WTC11 (cell line): ENCODE measurements around the gene RGL3. TPM values are rescaled to one million over a fixed set of nuclear protein-coding genes. Genes with fewer than 3 reads are reported as not detected.

Experiments used
- ATAC-seq: fragments of 200-7000 bp; cut with Tn5 transposase; 2 replicates; pipeline ENCODE4 v1.10.0; 2021; ENCODE audit warnings: mild to moderate bottlenecking, moderate library complexity
- CTCF ChIA-PET: fragments of 300-600 bp; sonication (Branson Sonifier 250); formaldehyde crosslinking; loops from one replicate; lab custom pipeline; 2021; ENCODE audit warnings: antibody characterized with exemption; lab: Charles Lee
- POLR2A ChIA-PET: fragments of 350-600 bp; sonication (Branson Sonifier 250); formaldehyde crosslinking; loops from one replicate; lab custom pipeline; 2021; ENCODE audit warnings: antibody characterized with exemption; lab: Charles Lee
- DNase-seq: peaks from one replicate; pipeline ENCODE4 v3.0.0; 2021; ENCODE audit warnings: low spot score
- H3K27ac Mint-ChIP-seq: 2 replicates; pipeline ENCODE4 v1.8.0; 2021; ENCODE audit warnings: mixed read lengths
- H3K27me3 Mint-ChIP-seq: 2 replicates; pipeline ENCODE4 v1.8.0; 2021; ENCODE audit warnings: low read depth, mild to moderate bottlenecking, moderate library complexity, mixed read lengths
- H3K36me3 Mint-ChIP-seq: 2 replicates; pipeline ENCODE4 v1.8.0; 2021; ENCODE audit warnings: mixed read lengths
- H3K4me1 Mint-ChIP-seq: 2 replicates; pipeline ENCODE4 v1.8.0; 2022; ENCODE audit warnings: mixed read lengths
- H3K4me3 Mint-ChIP-seq: 2 replicates; pipeline ENCODE4 v1.8.0; 2021; ENCODE audit warnings: mild to moderate bottlenecking, moderate library complexity, mixed read lengths
- H3K9me3 Mint-ChIP-seq: 2 replicates; pipeline ENCODE4 v1.8.0; 2021; ENCODE audit warnings: mixed read lengths
- CBFB ChIP-seq: sonication (generic); formaldehyde crosslinking; IDR thresholded peaks from 2 replicates; pipeline ENCODE4 v1.8.1; 2022; ENCODE audit warnings: mild to moderate bottlenecking, low read depth, missing genetic modification reagents
- ELF4 ChIP-seq: sonication (generic); formaldehyde crosslinking; IDR thresholded peaks from 2 replicates; pipeline ENCODE4 v1.8.1; 2022; ENCODE audit warnings: low read depth, mild to moderate bottlenecking, moderate library complexity, missing genetic modification reagents
- FOXJ3 ChIP-seq: sonication (generic); formaldehyde crosslinking; IDR thresholded peaks from 2 replicates; pipeline ENCODE4 v1.9.0; 2021; ENCODE audit warnings: missing genetic modification reagents, mild to moderate bottlenecking, borderline replicate concordance
- GABPB1 ChIP-seq: sonication (generic); formaldehyde crosslinking; IDR thresholded peaks from 2 replicates; pipeline ENCODE4 v1.8.1; 2023; ENCODE audit warnings: mild to moderate bottlenecking, missing genetic modification reagents
- KAT7 ChIP-seq: sonication (generic); formaldehyde crosslinking; IDR thresholded peaks from 2 replicates; pipeline ENCODE4 v1.8.1; 2023; ENCODE audit warnings: missing genetic modification reagents, mild to moderate bottlenecking, borderline replicate concordance
- MYBL2 ChIP-seq: sonication (generic); formaldehyde crosslinking; IDR thresholded peaks from 2 replicates; pipeline ENCODE4 v1.8.1; 2023; ENCODE audit warnings: mild to moderate bottlenecking, moderate library complexity, missing genetic modification reagents
- NR1H2 ChIP-seq: sonication (generic); formaldehyde crosslinking; IDR thresholded peaks from 2 replicates; pipeline ENCODE4 v1.9.0; 2021; ENCODE audit warnings: mild to moderate bottlenecking, moderate library complexity, missing genetic modification reagents
- NR3C1 ChIP-seq: sonication (generic); formaldehyde crosslinking; conservative IDR thresholded peaks from 2 replicates; pipeline ENCODE4 v1.8.1; 2023; ENCODE audit warnings: low read depth, mild to moderate bottlenecking, missing genetic modification reagents
- OVOL2 ChIP-seq: fragments of 250-450 bp; sonication (Bioruptor Pico); IDR thresholded peaks from 2 replicates; pipeline ENCODE4 v1.9.0; 2021; ENCODE audit warnings: mild to moderate bottlenecking, borderline replicate concordance
- RORB ChIP-seq: fragments of 250-450 bp; sonication (Bioruptor Pico); IDR thresholded peaks from 2 replicates; pipeline ENCODE4 v1.9.0; 2021; ENCODE audit warnings: mild to moderate bottlenecking
- SMAD3 ChIP-seq: sonication (generic); formaldehyde crosslinking; IDR thresholded peaks from 2 replicates; pipeline ENCODE4 v1.8.0; 2022; ENCODE audit warnings: missing genetic modification reagents, mild to moderate bottlenecking, borderline replicate concordance
- TEAD4 ChIP-seq: sonication (generic); formaldehyde crosslinking; IDR thresholded peaks from 2 replicates; pipeline ENCODE4 v1.8.0; 2022; ENCODE audit warnings: mild to moderate bottlenecking, missing genetic modification reagents
- TP53 ChIP-seq: sonication (generic); formaldehyde crosslinking; IDR thresholded peaks from 2 replicates; pipeline ENCODE4 v1.8.1; 2023; ENCODE audit warnings: mild to moderate bottlenecking, missing genetic modification reagents
- ZNF263 ChIP-seq: sonication (generic); formaldehyde crosslinking; IDR thresholded peaks from 2 replicates; pipeline ENCODE4 v1.8.1; 2022; ENCODE audit warnings: low read depth, mild to moderate bottlenecking, moderate library complexity, missing genetic modification reagents
- ZNF317 ChIP-seq: sonication (generic); formaldehyde crosslinking; IDR thresholded peaks from 2 replicates; pipeline ENCODE4 v1.8.1; 2023; ENCODE audit warnings: low read depth, mild to moderate bottlenecking, moderate library complexity, missing genetic modification reagents, borderline replicate concordance
- ZNF396 ChIP-seq: fragments of 250-450 bp; sonication (Bioruptor Pico); IDR thresholded peaks from 2 replicates; pipeline ENCODE4 v1.8.0; 2021; ENCODE audit warnings: mild to moderate bottlenecking, moderate library complexity, borderline replicate concordance
- ZNF423 ChIP-seq: fragments of 250-450 bp; sonication (Bioruptor Pico); IDR thresholded peaks from 2 replicates; pipeline ENCODE4 v2.1.2; 2022; ENCODE audit warnings: mild to moderate bottlenecking, moderate library complexity
- ZNF671 ChIP-seq: fragments of 250-450 bp; sonication (Bioruptor Pico); IDR thresholded peaks from 2 replicates; pipeline ENCODE4 v1.8.0; 2021; ENCODE audit warnings: mild to moderate bottlenecking
- total RNA-seq: library from RNA; stranded (reverse); gene quantifications from 3 replicates; pipeline ENCODE4 v1.2.3, GENCODE V29; 2021
- TF ChIP-seq, protein P1 (sequence below): sonication (generic); formaldehyde crosslinking; IDR thresholded peaks from 2 replicates; pipeline ENCODE4 v1.8.1; 2023; ENCODE audit warnings: mild to moderate bottlenecking, missing genetic modification reagents, moderate library complexity
- TF ChIP-seq, protein P2 (sequence below): sonication (generic); formaldehyde crosslinking; IDR thresholded peaks from 2 replicates; pipeline ENCODE4 v1.8.1; 2022; ENCODE audit warnings: missing genetic modification reagents, borderline replicate concordance
- TF ChIP-seq, protein P3 (sequence below): fragments of 250-450 bp; sonication (Bioruptor Pico); IDR thresholded peaks from 2 replicates; pipeline ENCODE4 v1.9.0; 2021; ENCODE audit warnings: mild to moderate bottlenecking
- TF ChIP-seq, protein P4 (sequence below): sonication (generic); formaldehyde crosslinking; IDR thresholded peaks from 2 replicates; pipeline ENCODE4 v1.8.1; 2023; ENCODE audit warnings: mild to moderate bottlenecking, missing genetic modification reagents, moderate library complexity
- TF ChIP-seq, protein P5 (sequence below): sonication (generic); formaldehyde crosslinking; IDR thresholded peaks from 2 replicates; pipeline ENCODE4 v1.8.0; 2022; ENCODE audit warnings: mild to moderate bottlenecking, missing genetic modification reagents
- TF ChIP-seq, protein P6 (sequence below): fragments of 250-450 bp; sonication (Bioruptor Pico); conservative IDR thresholded peaks from 2 replicates; pipeline ENCODE4 v1.9.0; 2021; ENCODE audit warnings: mild to moderate bottlenecking
- TF ChIP-seq, protein P7 (sequence below): sonication (generic); formaldehyde crosslinking; IDR thresholded peaks from 2 replicates; pipeline ENCODE4 v1.8.1; 2022; ENCODE audit warnings: mild to moderate bottlenecking, moderate library complexity, missing genetic modification reagents
- TF ChIP-seq, protein P8 (sequence below): sonication (generic); formaldehyde crosslinking; IDR thresholded peaks from 2 replicates; pipeline ENCODE4 v1.8.0; 2022; ENCODE audit warnings: mild to moderate bottlenecking, missing genetic modification reagents

RGL3 gene
- total RNA-seq, 1 experiment from 2014 or later = 69.0 TPM

DNA sequence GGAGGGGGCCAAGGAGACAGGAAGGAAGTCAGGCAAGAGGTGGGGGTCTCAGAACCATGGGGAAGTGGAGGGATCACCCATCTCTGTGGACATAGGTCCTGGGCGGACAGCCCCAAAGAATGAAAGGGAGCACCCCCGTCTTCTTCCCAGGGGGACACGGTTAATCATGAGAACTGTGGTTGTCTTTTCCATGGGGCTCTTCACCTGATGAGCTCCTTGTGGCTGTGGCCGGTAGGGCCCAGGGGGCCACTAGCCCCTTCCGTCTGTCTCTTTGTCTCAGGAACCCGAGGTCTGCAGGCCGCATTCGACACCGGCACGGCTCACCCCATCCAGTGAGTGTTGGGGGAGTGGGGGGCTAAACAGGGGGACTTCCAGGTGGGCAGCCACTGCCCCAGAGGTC is 55.2 kb downstream of the RGL3 start:
- POLR2A ChIA-PET = no interaction called here
- TF ChIP-seq TP53 (CRISPR knock-in tag) = no peak
- no peak for TF ChIP-seq ZNF263
- TF ChIP-seq OVOL2 (CRISPR knock-in tag) = no peak
- TF ChIP-seq MYBL2 (CRISPR knock-in tag) = no peak
- no peak for TF ChIP-seq GABPB1 (CRISPR knock-in tag)
- no peak for TF ChIP-seq FOXJ3 (CRISPR knock-in tag)
- no peak for TF ChIP-seq ELF4
- TF ChIP-seq, protein P1, sequence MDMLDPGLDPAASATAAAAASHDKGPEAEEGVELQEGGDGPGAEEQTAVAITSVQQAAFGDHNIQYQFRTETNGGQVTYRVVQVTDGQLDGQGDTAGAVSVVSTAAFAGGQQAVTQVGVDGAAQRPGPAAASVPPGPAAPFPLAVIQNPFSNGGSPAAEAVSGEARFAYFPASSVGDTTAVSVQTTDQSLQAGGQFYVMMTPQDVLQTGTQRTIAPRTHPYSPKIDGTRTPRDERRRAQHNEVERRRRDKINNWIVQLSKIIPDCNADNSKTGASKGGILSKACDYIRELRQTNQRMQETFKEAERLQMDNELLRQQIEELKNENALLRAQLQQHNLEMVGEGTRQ (CRISPR knock-in tag) = no peak
- TF ChIP-seq RORB (CRISPR knock-in tag) = no peak
- TF ChIP-seq, protein P2, sequence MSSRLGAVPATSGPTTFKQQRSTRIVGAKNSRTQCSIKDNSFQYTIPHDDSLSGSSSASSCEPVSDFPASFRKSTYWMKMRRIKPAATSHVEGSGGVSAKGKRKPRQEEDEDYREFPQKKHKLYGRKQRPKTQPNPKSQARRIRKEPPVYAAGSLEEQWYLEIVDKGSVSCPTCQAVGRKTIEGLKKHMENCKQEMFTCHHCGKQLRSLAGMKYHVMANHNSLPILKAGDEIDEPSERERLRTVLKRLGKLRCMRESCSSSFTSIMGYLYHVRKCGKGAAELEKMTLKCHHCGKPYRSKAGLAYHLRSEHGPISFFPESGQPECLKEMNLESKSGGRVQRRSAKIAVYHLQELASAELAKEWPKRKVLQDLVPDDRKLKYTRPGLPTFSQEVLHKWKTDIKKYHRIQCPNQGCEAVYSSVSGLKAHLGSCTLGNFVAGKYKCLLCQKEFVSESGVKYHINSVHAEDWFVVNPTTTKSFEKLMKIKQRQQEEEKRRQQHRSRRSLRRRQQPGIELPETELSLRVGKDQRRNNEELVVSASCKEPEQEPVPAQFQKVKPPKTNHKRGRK (CRISPR knock-in tag) = no peak
- TF ChIP-seq, protein P3, sequence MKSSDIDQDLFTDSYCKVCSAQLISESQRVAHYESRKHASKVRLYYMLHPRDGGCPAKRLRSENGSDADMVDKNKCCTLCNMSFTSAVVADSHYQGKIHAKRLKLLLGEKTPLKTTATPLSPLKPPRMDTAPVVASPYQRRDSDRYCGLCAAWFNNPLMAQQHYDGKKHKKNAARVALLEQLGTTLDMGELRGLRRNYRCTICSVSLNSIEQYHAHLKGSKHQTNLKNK = no peak
- TF ChIP-seq, protein P4, sequence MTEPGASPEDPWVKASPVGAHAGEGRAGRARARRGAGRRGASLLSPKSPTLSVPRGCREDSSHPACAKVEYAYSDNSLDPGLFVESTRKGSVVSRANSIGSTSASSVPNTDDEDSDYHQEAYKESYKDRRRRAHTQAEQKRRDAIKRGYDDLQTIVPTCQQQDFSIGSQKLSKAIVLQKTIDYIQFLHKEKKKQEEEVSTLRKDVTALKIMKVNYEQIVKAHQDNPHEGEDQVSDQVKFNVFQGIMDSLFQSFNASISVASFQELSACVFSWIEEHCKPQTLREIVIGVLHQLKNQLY = no peak
- no peak for TF ChIP-seq NR1H2 (CRISPR knock-in tag)
- TF ChIP-seq ZNF423 = no peak
- TF ChIP-seq TEAD4 (CRISPR knock-in tag) = no peak
- no peak for TF ChIP-seq KAT7 (CRISPR knock-in tag)
- Mint-ChIP-seq H3K9me3 (no peaks in the 10 kb centered on the region), H3K4me3 (no peak overlapping the region), H3K27me3 (peaks cover 26% of the 10 kb centered on the region), H3K4me1 (peaks cover 16% of the 10 kb centered on the region), H3K27ac (no peak overlapping the region), H3K36me3 (peaks cover 3% of the 10 kb centered on the region; the same call in 1 of the 2 replicates)
- DNase-seq (no peak), ATAC-seq (no peak)
- CTCF ChIA-PET = interaction anchor here (0.6 to 1.6 kb wide), 4 partner anchors 11 to 70 kb away, joined by 5 read pairs; partner anchors contain the start of gene SWSAP1

DNA sequence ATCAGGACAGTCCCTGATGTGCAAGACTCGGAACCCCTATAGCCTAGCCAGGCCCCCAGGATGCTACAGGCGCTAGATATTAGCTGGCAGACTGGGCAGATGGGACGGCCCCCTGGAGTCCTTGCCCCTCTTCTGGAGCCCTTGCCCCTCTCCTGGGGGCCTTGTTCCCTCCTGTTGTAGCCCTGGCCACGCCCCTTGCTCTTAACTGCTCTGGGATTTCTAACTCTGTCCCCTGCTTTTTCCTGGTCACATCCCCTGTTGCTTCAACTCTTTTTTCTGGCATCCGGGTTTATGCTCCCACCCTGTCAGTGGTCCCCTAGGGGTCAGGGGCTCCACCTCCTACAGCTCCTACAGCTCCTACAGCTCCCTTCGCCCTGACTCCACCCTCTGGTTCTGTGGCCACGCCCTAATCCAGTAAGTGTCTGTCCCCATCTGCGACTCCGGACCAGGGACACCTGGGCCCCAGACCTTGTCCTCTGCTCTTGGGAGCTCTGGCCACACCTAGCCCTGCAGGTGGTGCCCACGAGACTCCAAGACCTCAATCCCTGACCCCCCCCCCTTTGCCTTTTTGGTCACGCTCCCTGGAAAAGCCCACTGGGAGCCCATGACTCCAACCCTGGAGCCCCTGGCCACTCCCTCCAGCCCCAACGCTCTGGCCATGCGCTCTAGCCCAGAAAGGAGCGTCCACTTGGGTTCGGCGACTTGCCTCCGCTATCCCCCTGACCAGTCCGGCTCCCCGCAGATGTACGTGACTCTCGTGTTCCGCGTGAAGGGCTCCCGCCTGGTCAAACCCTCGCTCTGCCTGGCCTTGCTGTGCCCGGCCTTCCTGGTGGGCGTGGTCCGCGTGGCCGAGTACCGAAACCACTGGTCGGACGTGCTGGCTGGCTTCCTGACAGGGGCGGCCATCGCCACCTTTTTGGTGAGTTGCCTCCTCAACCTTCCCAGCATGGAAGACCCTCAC is 57.1 kb downstream of the RGL3 start:
- Mint-ChIP-seq H3K4me1 (peaks cover 16% of the 10 kb centered on the region), H3K4me3 (peak overlapping the region; percentile 76), H3K27me3 (peaks cover 44% of the 10 kb centered on the region), H3K36me3 (no peaks in the 10 kb centered on the region), H3K9me3 (no peaks in the 10 kb centered on the region), H3K27ac (peak overlapping the region; percentile 71)
- CTCF ChIA-PET = interaction anchor here (0.6 to 3.4 kb wide), 24 partner anchors 8 to 436 kb away, joined by 3 to 33 read pairs (median 8); partner anchors contain the start of genes CCDC159, ODAD3, PRKCSH and RAB3D
- peak; percentile 81 for DNase-seq
- POLR2A ChIA-PET = interaction anchor here (0.6 to 1.8 kb wide), 7 partner anchors 10 to 60 kb away, joined by 3 to 7 read pairs (median 4); partner anchors contain the start of genes CCDC159, RAB3D and SWSAP1
- ATAC-seq = peak; percentile 61
- no peak for TF ChIP-seq ZNF396
- TF ChIP-seq, protein P5, sequence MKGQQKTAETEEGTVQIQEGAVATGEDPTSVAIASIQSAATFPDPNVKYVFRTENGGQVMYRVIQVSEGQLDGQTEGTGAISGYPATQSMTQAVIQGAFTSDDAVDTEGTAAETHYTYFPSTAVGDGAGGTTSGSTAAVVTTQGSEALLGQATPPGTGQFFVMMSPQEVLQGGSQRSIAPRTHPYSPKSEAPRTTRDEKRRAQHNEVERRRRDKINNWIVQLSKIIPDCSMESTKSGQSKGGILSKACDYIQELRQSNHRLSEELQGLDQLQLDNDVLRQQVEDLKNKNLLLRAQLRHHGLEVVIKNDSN (CRISPR knock-in tag) = no peak
- no peak for TF ChIP-seq ZNF671 (CRISPR knock-in tag)
- TF ChIP-seq SMAD3 (CRISPR knock-in tag) = no peak
- TF ChIP-seq, protein P6, sequence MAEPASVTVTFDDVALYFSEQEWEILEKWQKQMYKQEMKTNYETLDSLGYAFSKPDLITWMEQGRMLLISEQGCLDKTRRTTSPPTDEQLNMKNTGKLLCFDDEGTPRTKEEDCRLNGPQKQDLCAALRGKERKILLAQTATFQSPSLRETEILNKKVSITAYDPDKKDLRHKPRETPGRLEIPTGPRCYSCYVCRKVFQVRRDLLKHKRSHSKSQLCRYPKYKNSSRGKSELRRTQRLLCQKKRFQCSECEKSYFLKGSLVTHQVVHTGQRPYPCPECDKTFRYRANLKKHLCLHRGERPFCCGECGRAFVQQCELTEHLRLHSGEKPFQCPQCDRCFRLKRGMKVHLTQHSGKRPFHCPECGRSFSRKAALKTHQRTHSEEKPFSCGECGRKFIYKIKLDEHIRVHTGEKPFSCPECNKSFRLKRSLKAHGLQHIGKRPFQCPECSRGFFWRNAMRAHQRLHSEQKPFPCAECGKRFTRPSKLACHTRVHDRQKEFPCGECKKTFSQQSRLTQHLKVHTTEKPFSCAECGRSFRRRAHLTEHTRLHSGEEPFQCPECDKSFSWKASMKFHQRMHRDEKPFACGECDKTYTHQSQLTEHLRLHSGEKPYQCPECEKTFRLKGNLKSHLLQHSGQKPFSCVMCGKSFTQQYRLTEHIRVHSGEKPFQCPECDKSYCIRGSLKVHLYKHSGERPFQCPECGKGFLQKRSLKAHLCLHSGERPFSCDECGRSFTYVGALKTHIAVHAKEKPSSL = no peak
- TF ChIP-seq NR3C1 (CRISPR knock-in tag) = no peak
- TF ChIP-seq CBFB = no peak
- TF ChIP-seq ZNF317 (CRISPR knock-in tag) = no peak
- TF ChIP-seq, protein P7, sequence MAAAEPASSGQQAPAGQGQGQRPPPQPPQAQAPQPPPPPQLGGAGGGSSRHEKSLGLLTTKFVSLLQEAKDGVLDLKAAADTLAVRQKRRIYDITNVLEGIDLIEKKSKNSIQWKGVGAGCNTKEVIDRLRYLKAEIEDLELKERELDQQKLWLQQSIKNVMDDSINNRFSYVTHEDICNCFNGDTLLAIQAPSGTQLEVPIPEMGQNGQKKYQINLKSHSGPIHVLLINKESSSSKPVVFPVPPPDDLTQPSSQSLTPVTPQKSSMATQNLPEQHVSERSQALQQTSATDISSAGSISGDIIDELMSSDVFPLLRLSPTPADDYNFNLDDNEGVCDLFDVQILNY (CRISPR knock-in tag) = no peak
- TF ChIP-seq, protein P3 = no peak
- TF ChIP-seq, protein P8, sequence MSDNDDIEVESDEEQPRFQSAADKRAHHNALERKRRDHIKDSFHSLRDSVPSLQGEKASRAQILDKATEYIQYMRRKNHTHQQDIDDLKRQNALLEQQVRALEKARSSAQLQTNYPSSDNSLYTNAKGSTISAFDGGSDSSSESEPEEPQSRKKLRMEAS (CRISPR knock-in tag) = no peak
- no peak for TF ChIP-seq MYBL2 (CRISPR knock-in tag)
